Activated naive CD8-positive, alpha-beta T cell treated with anti-CD3 and anti-CD28 coated beads, Interleukin-2, amount 10 ng/mL, durations not matched to agents 7 days and 5 days (primary cell): ENCODE data around the gene NCKIPSD. TPM values are rescaled to one million over a fixed set of nuclear protein-coding genes. Genes with fewer than 3 reads are reported as not detected.
A peak's percentile ranks its signal among the peaks of the same experiment; 100 is the strongest.

Experiments used
- ATAC-seq: fragments of 150-1000 bp; cut with Tn5 transposase; one replicate; pipeline ENCODE4 v1.10.0; 2021; ENCODE audit warnings: low read depth, moderate library complexity
- POLR2A ChIA-PET: fragments of 350-600 bp; sonication (Branson Sonifier 250); formaldehyde crosslinking; loops from one replicate; lab custom pipeline; 2021; ENCODE audit warnings: antibody characterized with exemption; lab: Charles Lee
- DNase-seq: peaks from one replicate; pipeline ENCODE4 v3.0.0; 2021
- H3K27ac Mint-ChIP-seq: one replicate; pipeline ENCODE4 v1.8.0; 2022; ENCODE audit warnings: mild to moderate bottlenecking, mixed read lengths
- H3K27me3 Mint-ChIP-seq: one replicate; pipeline ENCODE4 v1.8.0; 2022; ENCODE audit warnings: mild to moderate bottlenecking, moderate library complexity, mixed read lengths
- H3K36me3 Mint-ChIP-seq: one replicate; pipeline ENCODE4 v1.8.0; 2021; ENCODE audit warnings: mild to moderate bottlenecking, mixed read lengths
- H3K4me1 Mint-ChIP-seq: one replicate; pipeline ENCODE4 v1.8.0; 2021; ENCODE audit warnings: mixed read lengths
- H3K4me3 Mint-ChIP-seq: one replicate; pipeline ENCODE4 v1.8.0; 2022; ENCODE audit warnings: mild to moderate bottlenecking, moderate library complexity, mixed read lengths
- H3K9me3 Mint-ChIP-seq: one replicate; pipeline ENCODE4 v1.8.0; 2021; ENCODE audit warnings: mixed read lengths
- total RNA-seq, 2 experiments: library from RNA; stranded (reverse); gene quantifications; one replicate each; pipeline ENCODE4 v1.2.3, GENCODE V29; 2021

NCKIPSD gene
- total RNA-seq, 2 experiments from 2014 or later = 46.9 to 48.7 TPM

DNA sequence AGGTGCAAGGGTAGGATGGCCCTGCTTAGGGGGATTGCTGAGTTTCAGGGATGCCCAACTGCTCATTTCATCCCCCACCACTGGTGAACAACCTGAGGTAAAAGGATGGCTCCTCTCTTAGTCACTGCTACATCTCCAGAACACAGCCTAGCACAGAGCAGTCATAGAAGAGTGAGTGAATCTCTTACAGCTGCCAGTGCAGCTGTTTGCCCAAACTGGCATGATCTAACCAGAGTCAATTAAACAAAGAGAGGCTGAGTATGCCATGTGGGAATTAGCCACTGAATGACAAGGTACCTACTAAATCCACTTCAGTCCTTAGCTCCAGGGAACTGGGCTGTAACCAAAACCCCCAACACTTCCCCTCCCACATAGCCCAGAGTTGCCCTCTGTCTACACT is 6.8 kb upstream of the NCKIPSD start:
- no peaks in the 10 kb centered on the region for H3K27me3 Mint-ChIP-seq
- peaks cover 15% of the 10 kb centered on the region for H3K36me3 Mint-ChIP-seq
- H3K4me1 Mint-ChIP-seq = peaks cover 2% of the 10 kb centered on the region
- H3K4me3 Mint-ChIP-seq = no peak overlapping the region
- no peaks in the 10 kb centered on the region for H3K9me3 Mint-ChIP-seq
- ATAC-seq (no peak), DNase-seq (no peak)
- H3K27ac Mint-ChIP-seq = no peak overlapping the region
- POLR2A ChIA-PET = interaction anchor here (0.5 kb wide), 1 partner anchor 317 kb away, joined by 3 read pairs; no protein-coding TSS in a partner anchor

DNA sequence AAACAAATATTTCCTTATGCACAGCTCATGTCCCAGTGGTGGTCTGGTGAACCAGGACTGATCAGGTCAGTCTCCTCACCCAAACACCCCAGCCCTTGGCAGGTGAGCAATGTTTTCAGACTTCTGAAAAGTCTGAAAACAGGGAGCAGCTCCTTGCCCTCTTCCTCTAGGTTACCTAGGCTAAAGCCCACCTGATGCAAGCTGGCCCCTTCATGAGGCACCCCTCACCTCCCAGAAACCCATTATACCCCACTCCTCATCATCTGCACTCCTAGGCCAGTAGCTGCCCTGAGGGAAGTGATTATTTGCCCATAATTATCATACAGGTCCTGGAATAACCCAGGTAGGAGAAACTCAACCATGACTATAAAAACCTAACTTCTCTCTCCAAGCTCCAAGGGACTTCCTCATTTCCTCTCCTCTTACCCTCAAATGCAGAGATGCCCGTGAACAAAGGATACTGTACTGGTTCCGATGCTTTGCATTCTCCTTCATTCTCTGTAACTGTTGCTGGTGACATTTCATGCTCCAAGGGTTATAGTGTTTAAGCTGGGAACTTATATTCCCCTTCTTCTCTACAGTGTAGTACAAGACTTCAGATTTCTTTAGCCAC is 5.2 kb upstream of the NCKIPSD start:
- H3K27me3 Mint-ChIP-seq = no peaks in the 10 kb centered on the region
- H3K9me3 Mint-ChIP-seq = no peaks in the 10 kb centered on the region
- no peak for ATAC-seq
- POLR2A ChIA-PET = no interaction called here
- H3K4me3 Mint-ChIP-seq = no peak overlapping the region
- H3K4me1 Mint-ChIP-seq = peaks cover 7% of the 10 kb centered on the region
- no peak for DNase-seq
- peaks cover 16% of the 10 kb centered on the region for H3K36me3 Mint-ChIP-seq
- H3K27ac Mint-ChIP-seq = no peak overlapping the region

DNA sequence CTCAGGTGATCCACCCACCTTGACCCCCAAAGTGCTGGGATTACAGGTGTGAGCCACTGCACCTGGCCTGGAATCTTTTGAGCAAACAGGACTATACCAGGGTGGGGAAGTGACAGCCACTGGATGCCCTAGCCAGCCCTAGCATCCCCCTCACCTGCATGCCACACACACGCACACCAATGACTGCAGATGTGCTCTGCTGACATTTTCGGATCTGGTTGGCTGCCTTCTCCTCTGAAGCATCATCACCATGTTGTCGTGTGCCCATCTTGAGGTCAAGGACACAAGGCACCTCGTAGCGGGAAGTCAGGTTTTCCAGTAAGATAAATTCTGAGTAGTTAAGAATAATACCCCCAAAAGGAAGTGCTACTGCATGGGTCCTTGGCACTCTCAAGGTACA is 3.7 kb upstream of the NCKIPSD start:
- peaks cover 9% of the 10 kb centered on the region for H3K36me3 Mint-ChIP-seq
- no peaks in the 10 kb centered on the region for H3K27me3 Mint-ChIP-seq
- H3K27ac Mint-ChIP-seq = no peak overlapping the region
- peaks cover 13% of the 10 kb centered on the region for H3K4me1 Mint-ChIP-seq
- H3K4me3 Mint-ChIP-seq = no peak overlapping the region
- DNase-seq (no peak), ATAC-seq (no peak)
- POLR2A ChIA-PET = no interaction called here
- H3K9me3 Mint-ChIP-seq = no peaks in the 10 kb centered on the region

DNA sequence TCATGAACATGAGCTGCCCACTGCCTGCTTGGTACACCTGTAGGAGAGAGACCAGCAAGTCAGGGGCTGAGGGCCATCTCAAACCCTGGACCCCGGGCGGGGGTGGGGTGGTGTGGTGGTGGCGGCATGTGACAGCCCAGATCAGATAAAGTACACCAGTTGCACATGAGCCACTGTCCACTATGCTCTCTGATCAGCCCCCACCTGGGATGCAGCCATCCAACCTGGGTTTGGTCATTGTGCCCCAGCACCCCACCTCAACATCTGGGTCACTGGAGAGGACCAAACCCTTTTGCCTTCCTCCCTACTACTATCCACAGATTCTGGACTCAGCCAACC is 3.0 kb upstream of the NCKIPSD start:
- no peak overlapping the region for H3K4me3 Mint-ChIP-seq
- DNase-seq (no peak), ATAC-seq (no peak)
- H3K27ac Mint-ChIP-seq = no peak overlapping the region
- H3K4me1 Mint-ChIP-seq = peaks cover 17% of the 10 kb centered on the region
- H3K36me3 Mint-ChIP-seq = peaks cover 11% of the 10 kb centered on the region
- POLR2A ChIA-PET = no interaction called here
- no peaks in the 10 kb centered on the region for H3K27me3 Mint-ChIP-seq
- no peaks in the 10 kb centered on the region for H3K9me3 Mint-ChIP-seq

DNA sequence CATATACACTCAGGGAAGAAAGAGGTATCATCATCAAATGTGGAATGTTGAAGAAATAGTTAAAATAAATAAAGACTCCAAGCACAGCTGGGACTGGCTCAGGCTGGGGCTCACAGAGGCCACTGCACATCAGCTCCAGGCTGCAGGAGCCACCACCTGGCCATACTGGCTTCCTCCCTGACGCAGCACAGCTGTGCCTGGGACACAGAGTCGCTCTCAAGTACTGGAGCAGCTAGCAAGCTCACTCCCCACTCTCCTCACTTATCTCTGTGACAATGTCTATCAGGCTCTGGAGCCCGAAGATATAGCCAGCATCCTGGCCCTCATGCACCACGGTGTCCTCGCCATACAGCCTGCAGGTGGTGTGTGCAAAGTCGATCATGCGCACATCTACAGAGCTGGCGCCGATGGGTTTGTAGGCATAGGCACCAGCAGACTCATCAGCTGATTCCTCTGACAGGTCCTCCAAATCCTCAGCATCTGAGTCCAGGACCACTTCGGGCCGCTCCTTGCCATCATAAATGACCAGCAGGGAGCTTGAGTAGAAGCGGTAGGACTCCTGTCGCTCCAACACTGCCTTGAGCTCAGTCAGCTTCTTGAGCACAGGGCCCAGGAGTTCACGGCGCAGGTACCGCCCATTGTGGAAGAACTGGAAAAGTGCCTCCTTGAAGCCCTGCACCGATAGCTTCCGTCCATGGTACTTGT is 2.5 kb upstream of the NCKIPSD start:
- POLR2A ChIA-PET = no interaction called here
- DNase-seq = no peak
- peaks cover 22% of the 10 kb centered on the region for H3K4me1 Mint-ChIP-seq
- H3K27ac Mint-ChIP-seq = no peak overlapping the region
- ATAC-seq = no peak
- H3K36me3 Mint-ChIP-seq = peaks cover 13% of the 10 kb centered on the region
- no peaks in the 10 kb centered on the region for H3K9me3 Mint-ChIP-seq
- H3K27me3 Mint-ChIP-seq = no peaks in the 10 kb centered on the region
- H3K4me3 Mint-ChIP-seq = no peak overlapping the region

DNA sequence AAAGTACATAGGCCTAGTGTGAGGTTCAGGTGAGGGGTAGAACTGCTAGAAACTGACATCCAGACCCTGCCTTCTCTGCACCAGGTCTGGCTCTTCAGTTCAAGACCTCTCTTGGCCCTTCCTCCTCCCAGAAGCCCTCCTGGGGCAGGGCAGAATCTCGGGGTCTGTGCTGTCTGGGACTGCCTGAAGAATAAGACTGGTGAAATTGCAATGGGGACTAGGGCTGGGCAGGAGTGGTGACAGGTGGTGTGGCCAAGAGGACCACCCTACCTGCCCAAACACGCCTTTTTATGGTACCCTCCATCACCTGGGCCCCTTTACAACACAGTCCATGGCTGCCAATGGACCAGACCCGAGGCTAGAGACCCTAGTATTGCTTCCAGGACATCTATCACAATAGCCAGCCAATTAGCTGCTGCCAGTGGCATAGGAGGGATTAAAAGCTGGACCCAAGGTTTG is 1.5 kb upstream of the NCKIPSD start:
- peaks cover 14% of the 10 kb centered on the region for H3K36me3 Mint-ChIP-seq
- DNase-seq (no peak), ATAC-seq (no peak)
- H3K4me1 Mint-ChIP-seq = peaks cover 21% of the 10 kb centered on the region
- H3K27ac Mint-ChIP-seq = no peak overlapping the region
- no peaks in the 10 kb centered on the region for H3K27me3 Mint-ChIP-seq
- POLR2A ChIA-PET = no interaction called here
- H3K9me3 Mint-ChIP-seq = no peaks in the 10 kb centered on the region
- no peak overlapping the region for H3K4me3 Mint-ChIP-seq

DNA sequence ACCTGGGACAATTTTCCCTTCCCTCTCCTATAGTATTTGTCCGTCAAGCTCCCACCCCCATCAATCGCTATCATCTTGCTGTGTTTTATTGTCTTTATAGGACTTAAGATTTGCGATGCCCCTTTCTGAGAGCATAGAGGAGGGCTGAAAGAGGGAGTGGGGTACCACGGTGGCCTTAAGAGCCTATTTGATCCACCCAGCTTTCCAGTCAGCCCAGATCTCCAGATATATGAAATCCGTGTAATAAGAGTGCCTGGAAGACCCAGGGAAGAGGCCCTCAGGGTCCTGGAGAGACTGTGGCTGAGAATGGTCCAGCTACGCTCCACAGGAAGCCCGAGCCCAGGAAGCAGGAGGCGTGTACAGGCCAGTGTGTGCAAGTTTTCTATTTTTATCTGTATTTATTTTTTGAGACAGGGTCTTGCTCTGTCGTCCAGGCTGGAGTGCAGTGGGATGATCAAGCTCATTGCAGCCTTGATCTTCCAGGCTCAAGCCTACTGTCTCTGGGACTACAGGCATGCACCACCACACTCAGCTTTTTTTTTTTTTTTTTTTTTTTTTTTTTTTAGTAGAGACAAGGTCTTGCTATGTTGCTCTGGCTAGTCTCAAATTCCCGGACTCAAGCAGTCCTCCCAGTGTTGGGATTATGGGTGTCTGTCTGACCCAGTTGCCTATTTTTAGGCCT is 964 bp upstream of the NCKIPSD start:
- DNase-seq (no peak), ATAC-seq (no peak)
- peaks cover 18% of the 10 kb centered on the region for H3K36me3 Mint-ChIP-seq
- peak overlapping the region; percentile 94 for H3K27ac Mint-ChIP-seq
- H3K27me3 Mint-ChIP-seq = no peaks in the 10 kb centered on the region
- H3K4me3 Mint-ChIP-seq = peak overlapping the region; percentile 94
- H3K4me1 Mint-ChIP-seq = peaks cover 21% of the 10 kb centered on the region
- H3K9me3 Mint-ChIP-seq = no peaks in the 10 kb centered on the region
- POLR2A ChIA-PET = interaction anchor here (0.9 to 1.2 kb wide), 4 partner anchors 30 to 129 kb away, joined by 3 read pairs; partner anchors contain the start of gene IP6K2

DNA sequence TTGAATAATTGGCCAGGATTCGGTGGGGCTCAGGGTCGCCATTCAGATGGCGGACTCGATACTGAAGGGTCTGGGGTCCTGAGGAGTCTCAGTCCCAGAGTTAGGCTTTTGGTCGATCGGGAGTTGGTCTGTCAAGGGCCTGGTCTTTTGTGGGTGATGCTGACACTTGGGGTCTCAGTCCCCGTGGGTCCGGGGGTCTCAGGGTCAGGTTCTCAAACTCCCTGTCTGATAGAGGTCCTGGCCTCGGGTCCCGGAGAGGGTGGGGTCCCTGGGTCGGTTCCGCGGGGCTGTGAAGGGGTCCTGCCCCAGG is 467 bp downstream of the NCKIPSD start:
- POLR2A ChIA-PET = interaction anchor here (0.5 to 1.2 kb wide), 6 partner anchors 14 to 408 kb away, joined by 3 to 6 read pairs (median 3); partner anchors contain the start of genes IP6K2 and QRICH1
- peaks cover 21% of the 10 kb centered on the region for H3K36me3 Mint-ChIP-seq

DNA sequence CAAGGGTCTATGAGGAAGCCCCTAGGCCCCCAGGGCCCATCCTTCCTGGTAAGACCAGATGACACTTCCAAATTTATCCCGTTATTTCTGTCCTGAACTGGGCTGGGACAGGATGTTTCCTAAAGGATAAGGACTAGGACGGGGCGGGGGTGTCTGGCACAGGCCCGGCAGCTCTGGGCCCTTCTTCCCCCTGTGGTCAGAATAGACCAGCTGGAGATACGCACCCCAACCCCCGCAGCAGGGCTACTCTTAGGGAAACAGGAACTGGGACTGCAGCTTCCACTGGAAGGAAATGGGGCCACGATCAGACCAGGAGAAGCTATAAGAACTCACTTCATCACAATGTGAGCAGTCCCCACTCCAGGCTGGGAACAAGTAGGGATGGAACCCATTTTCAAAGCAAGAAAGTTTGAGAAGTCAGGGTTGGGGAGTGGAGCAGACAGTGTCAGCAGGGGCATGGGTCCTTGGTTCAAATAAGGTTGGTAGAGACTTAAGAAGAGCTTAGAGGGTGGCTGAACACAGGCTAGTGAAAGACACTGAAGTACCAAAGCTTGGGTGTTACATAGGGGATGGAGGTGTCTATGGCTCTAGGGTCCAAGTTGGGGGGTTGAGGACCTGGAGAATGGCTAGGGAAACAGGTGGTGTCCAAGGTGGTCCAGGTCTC is 1.1 kb downstream of the NCKIPSD start:
- peaks cover 23% of the 10 kb centered on the region for H3K36me3 Mint-ChIP-seq

More for the DNA sequence above, 467 bp downstream of the NCKIPSD start:
- no peak for DNase-seq
- Mint-ChIP-seq H3K9me3 (no peaks in the 10 kb centered on the region), H3K27ac (peak overlapping the region; percentile 94), H3K27me3 (no peaks in the 10 kb centered on the region), H3K4me3 (peak overlapping the region; percentile 94), H3K4me1 (peaks cover 21% of the 10 kb centered on the region)
- ATAC-seq = no peak

DNA sequence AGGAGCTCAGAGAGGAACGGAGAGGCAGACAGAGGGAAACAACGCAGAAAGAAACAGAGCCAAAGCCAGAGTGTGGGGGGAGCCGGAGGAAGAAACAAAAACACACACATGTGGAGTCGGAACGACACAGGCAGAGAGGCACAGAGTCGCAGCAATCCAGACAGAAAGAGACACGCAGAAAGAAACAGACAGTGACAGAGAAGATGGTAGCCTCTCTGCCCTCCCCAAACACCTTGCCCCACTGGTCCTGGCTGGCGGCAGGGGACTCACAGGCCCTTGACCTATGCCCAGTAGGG is 1.7 kb downstream of the NCKIPSD start:
- Mint-ChIP-seq H3K36me3 (peaks cover 23% of the 10 kb centered on the region), H3K27me3 (no peaks in the 10 kb centered on the region), H3K9me3 (no peaks in the 10 kb centered on the region), H3K27ac (peak overlapping the region; percentile 67), H3K4me1 (peaks cover 23% of the 10 kb centered on the region), H3K4me3 (peak overlapping the region; percentile 94)
- no peak for DNase-seq
- ATAC-seq = no peak
- POLR2A ChIA-PET = interaction anchor here (1.0 kb wide), 1 partner anchor 33 kb away, joined by 4 read pairs; the partner anchor contains the start of gene IP6K2

More for the DNA sequence above, 1.1 kb downstream of the NCKIPSD start:
- ATAC-seq = no peak
- POLR2A ChIA-PET = interaction anchor here (0.5 to 0.7 kb wide), 3 partner anchors 13 to 409 kb away, joined by 3 to 6 read pairs (median 4); partner anchors contain the start of gene QRICH1
- Mint-ChIP-seq H3K27me3 (no peaks in the 10 kb centered on the region), H3K27ac (peak overlapping the region; percentile 94), H3K4me3 (peak overlapping the region; percentile 94), H3K4me1 (peaks cover 22% of the 10 kb centered on the region), H3K9me3 (no peaks in the 10 kb centered on the region)
- DNase-seq = no peak

DNA sequence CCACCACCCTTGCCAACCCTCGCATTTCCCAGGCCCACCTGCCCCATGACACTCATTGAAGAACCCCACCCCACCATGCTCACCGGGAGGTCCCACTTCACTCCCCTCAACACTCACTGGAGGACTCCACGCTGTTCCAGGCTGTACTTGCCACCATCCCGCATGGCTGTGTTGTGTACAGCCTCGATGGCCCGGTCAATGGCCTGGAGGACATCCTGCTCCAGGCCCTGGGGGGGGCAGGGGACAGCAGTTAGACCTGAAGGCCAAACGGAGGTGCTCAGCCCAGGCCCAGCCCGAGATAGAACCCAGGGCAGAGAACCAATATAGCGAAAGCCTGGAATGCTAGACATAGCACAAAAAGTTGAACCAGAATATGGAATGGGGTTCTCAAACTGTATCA is 2.9 kb downstream of the NCKIPSD start:
- ATAC-seq (no peak), DNase-seq (no peak)
- Mint-ChIP-seq H3K4me3 (no peak overlapping the region), H3K36me3 (peaks cover 30% of the 10 kb centered on the region), H3K27me3 (no peaks in the 10 kb centered on the region), H3K27ac (peak overlapping the region; percentile 4), H3K9me3 (no peaks in the 10 kb centered on the region), H3K4me1 (peaks cover 23% of the 10 kb centered on the region)
- POLR2A ChIA-PET = no interaction called here

DNA sequence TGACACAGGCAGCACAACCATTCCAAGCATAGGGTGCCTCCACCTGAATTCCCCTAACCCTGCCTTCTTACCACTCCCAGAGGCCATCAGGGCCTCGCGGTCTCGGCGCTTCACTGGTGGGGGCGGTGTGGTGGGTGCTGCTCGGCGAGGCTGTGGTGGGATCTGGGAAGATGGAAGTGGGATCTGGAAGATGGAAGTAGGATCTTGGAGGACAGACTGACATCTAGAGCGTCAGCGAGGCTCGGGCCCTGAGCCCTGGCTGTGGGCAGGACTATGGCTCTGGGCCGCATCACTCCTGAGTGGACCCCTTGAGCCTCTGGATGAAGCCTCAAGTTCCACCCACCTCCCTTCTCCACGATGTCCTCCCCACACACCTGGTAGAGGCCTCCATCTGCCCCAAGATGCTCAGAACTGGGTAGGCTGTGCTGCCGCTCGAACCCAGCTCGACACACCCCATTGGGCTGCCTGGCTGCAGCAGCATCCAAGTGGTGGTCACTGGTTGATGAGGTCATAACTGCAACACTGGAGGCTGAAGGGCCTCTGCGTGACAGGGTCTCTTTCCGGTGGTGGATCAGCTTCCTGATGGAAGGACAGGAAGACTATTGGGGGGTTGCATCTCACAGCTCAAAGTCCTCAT is 3.6 kb downstream of the NCKIPSD start:
- H3K27ac Mint-ChIP-seq = no peak overlapping the region
- no peaks in the 10 kb centered on the region for H3K9me3 Mint-ChIP-seq
- DNase-seq (no peak), ATAC-seq (no peak)
- H3K27me3 Mint-ChIP-seq = no peaks in the 10 kb centered on the region
- POLR2A ChIA-PET = no interaction called here
- H3K4me1 Mint-ChIP-seq = peaks cover 23% of the 10 kb centered on the region
- H3K36me3 Mint-ChIP-seq = peaks cover 33% of the 10 kb centered on the region
- no peak overlapping the region for H3K4me3 Mint-ChIP-seq

DNA sequence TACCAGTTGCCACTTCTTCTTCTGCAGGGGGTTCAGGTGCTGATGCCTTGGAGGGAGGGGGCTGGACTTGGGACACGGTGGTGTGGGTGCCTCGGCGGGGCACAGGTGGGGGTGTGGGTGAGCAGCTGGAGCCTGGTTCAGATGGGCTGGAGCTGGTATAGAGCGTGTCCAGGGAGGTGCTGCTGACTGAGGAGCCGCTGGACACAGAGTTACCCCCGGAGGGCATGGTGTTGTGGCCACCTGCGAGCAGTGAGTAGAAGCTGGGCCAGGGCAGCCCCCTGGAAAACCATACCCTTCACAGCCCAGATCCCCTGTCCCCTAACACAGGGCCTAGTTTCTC is 4.2 kb downstream of the NCKIPSD start:
- Mint-ChIP-seq H3K9me3 (no peaks in the 10 kb centered on the region), H3K4me1 (peaks cover 20% of the 10 kb centered on the region), H3K4me3 (no peak overlapping the region), H3K36me3 (peaks cover 33% of the 10 kb centered on the region), H3K27me3 (no peaks in the 10 kb centered on the region), H3K27ac (no peak overlapping the region)
- POLR2A ChIA-PET = no interaction called here
- DNase-seq (no peak), ATAC-seq (no peak)
